ENCODE measurements around the gene ARMC9. TPM values are rescaled to one million over a fixed set of nuclear protein-coding genes. Genes with fewer than 3 reads are reported as not detected.

ARMC9 gene
- total and polyA plus RNA-seq, 7 donors: 2.4 to 95.3 (median 24.3) TPM

DNA sequence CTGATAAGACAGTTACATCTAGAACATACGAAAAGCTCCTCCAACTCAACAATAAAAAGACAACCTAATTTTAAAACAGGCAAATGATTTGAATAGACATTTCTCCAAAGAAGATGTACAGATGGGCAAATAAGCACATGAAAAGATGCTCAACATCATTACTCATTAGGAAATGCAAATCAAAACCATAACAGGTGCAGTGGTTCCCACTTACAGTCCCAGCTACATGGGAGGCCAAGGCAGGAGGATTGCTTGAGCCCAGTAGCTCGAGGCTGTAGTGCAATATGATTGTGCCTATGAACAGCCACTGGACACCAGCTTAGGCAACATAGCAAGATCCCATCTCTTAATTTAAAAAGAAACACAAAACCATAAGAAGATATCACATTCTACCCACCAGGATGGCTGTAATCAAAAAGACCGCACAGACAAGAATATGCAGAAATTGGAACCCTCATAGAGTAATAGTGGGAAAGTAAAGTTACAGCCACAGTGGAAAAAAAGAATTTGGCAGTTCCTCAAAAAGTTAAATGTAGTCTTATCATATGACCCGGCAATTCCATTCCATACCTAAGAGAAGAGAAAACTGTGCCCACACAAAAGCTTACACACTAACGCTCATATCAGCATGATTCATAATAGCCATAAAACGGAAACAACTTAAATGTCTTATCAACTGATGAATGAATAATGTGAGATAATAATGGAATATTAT, 30.5 kb upstream of the ARMC9 start:
- no peaks in the 10 kb centered on the region for H3K9me3 ChIP-seq
- 67 to 76% methylated on average over 6 of the region's 6 CpGs for WGBS, 2 donors
- peak overlapping the region in 1 of 4 donors; percentile 56 for H3K27ac ChIP-seq
- H3K4me3 ChIP-seq: no peak overlapping the region
- no peaks in the 10 kb centered on the region for H3K27me3 ChIP-seq
- DNase-seq: no peak
- no peak for TF ChIP-seq CTCF (IDR thresholded peaks at IDR 0.05)
- no peak for TF ChIP-seq EP300 (IDR thresholded peaks at IDR 0.05)
- TF ChIP-seq POLR2AphosphoS5 (IDR thresholded peaks at IDR 0.05): no peak
- no peak for TF ChIP-seq POLR2A (IDR thresholded peaks at IDR 0.05)
- H3K36me3 ChIP-seq: peaks cover 0 to 68% (median 12%) of the 10 kb centered on the region in 4 donors
- peaks cover 0 to 16% (median 0%) of the 10 kb centered on the region in 4 donors for H3K4me1 ChIP-seq
- intact Hi-C loops (cut with DNase I): no loop called here

DNA sequence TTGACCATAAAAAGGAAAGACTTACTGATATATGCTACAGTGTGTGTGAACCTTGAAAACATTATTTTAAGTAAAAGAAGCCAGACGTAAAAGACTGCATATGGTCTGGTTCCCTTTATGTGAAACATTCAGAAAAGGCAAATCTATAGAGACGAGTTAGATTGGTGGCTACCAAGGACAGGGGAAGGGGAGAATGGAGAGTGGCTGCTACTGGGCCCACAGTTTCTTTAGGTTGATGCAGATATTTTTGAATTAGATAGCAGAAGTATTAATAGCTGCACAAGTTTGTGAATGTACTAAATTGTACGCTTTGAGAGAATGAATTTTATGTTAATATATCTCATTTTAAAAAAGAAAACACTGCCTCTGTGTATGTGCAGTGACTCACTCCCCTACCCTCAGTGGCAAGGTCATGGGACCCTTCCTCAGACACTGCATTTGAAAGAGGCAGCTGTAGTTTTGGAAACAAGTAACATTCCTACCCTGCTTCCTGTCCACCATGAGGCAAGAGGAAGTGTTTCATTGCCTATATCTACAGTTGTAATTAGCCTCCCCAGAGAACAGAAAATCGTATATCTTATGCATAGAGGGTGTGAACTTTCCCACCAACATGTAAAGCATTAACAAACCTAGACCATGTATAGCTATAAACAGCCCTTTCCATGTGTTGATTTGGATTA, 29.8 kb upstream of the ARMC9 start:
- Histone ChIP-seq H3K36me3 (peaks cover 0 to 74% (median 13%) of the 10 kb centered on the region in 4 donors), H3K27ac (peak overlapping the region in 1 of 4 donors; percentile 56), H3K9me3 (no peaks in the 10 kb centered on the region), H3K4me1 (peaks cover 0 to 16% (median 0%) of the 10 kb centered on the region in 4 donors), H3K27me3 (no peaks in the 10 kb centered on the region), H3K4me3 (no peak overlapping the region)
- DNase-seq: no peak
- WGBS, 2 donors: 71 to 73% methylated on average over 4 of the region's 4 CpGs
- intact Hi-C loops (cut with DNase I): no loop called here
- TF ChIP-seq CTCF (IDR thresholded peaks at IDR 0.05) (no peak), EP300 (IDR thresholded peaks at IDR 0.05) (no peak), POLR2A (IDR thresholded peaks at IDR 0.05) (no peak), POLR2AphosphoS5 (IDR thresholded peaks at IDR 0.05) (no peak)

- no peaks in the 10 kb centered on the region for H3K9me3 ChIP-seq
- H3K36me3 ChIP-seq: peaks cover 0 to 69% (median 13%) of the 10 kb centered on the region in 4 donors
- H3K27ac ChIP-seq: peak overlapping the region in 2 of 4 donors; percentile 29 to 56
- no peak for DNase-seq
- no peak for TF ChIP-seq POLR2AphosphoS5 (IDR thresholded peaks at IDR 0.05)
- no peak for TF ChIP-seq EP300 (IDR thresholded peaks at IDR 0.05)
- TF ChIP-seq CTCF (IDR thresholded peaks at IDR 0.05): no peak
- no peak for TF ChIP-seq POLR2A (IDR thresholded peaks at IDR 0.05)
- no peaks in the 10 kb centered on the region for H3K27me3 ChIP-seq
- WGBS, 2 donors: 66 to 79% methylated on average over 3 of the region's 3 CpGs
- intact Hi-C loops (cut with DNase I): no loop called here
- H3K4me3 ChIP-seq: no peak overlapping the region
- peaks cover 0 to 16% (median 0%) of the 10 kb centered on the region in 4 donors for H3K4me1 ChIP-seq
Observed at GRCh38 chr2:231169488-231169887, 28.9 kb upstream of the ARMC9 start.

DNA sequence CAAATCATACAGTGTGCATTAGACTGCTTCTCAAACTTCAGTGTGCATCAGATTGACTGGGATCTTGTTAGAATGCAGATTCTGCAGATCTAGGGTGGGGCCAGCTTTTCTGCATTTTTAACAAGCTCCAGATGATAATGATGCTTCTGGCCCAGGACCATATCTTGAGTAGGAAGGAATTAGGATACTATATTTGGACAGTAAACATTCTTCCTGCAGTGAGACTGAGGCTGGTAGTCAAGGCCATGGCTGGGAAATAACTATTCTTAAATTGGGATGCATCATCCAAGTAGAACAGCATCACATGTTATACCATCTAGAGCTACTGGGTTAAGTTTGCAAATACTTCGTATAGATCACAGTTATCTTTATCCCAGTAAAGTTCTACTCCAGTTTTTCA, 28.4 kb upstream of the ARMC9 start:
- no peak for DNase-seq
- H3K4me1 ChIP-seq: peaks cover 0 to 16% (median 0%) of the 10 kb centered on the region in 4 donors
- TF ChIP-seq POLR2AphosphoS5 (IDR thresholded peaks at IDR 0.05): no peak
- TF ChIP-seq POLR2A (IDR thresholded peaks at IDR 0.05): no peak
- TF ChIP-seq CTCF (IDR thresholded peaks at IDR 0.05): no peak
- no peak for TF ChIP-seq EP300 (IDR thresholded peaks at IDR 0.05)
- peak overlapping the region in 2 of 4 donors; percentile 49 to 56 for H3K27ac ChIP-seq
- intact Hi-C loops (cut with DNase I): no loop called here
- peaks cover 0 to 68% (median 13%) of the 10 kb centered on the region in 4 donors for H3K36me3 ChIP-seq
- no peaks in the 10 kb centered on the region for H3K27me3 ChIP-seq
- no peak overlapping the region for H3K4me3 ChIP-seq
- WGBS, 2 donors: 76 to 84% methylated on average over 1 of the region's 1 CpG
- H3K9me3 ChIP-seq: no peaks in the 10 kb centered on the region
